NOMO-1 treated with DMSO at 0.1 percent for 48 hours (cell line): ENCODE measurements around the gene MATCAP1.

Experiments
- DNase-seq: peaks from one replicate; lab custom pipeline; 2025; ENCODE audit not compliant: unreplicated experiment; lab: John Stamatoyannopoulos, UW

MATCAP1 gene

GRCh38 chr16:67174706-67175231 is 9.0 kb downstream of the MATCAP1 start:
- no peak for DNase-seq

- peak; percentile 67 for DNase-seq
These were observed 9.7 kb downstream of the MATCAP1 start for GRCh38 chr16:67173808-67174705.

- DNase-seq: no peak
These were observed 10.4 kb downstream of the MATCAP1 start for GRCh38 chr16:67173323-67173722.

- DNase-seq: no peak
These were observed 12.7 kb downstream of the MATCAP1 start for GRCh38 chr16:67170949-67171649.

- DNase-seq: no peak
These were observed 13.4 kb downstream of the MATCAP1 start, which contains the start of gene NOL3 for GRCh38 chr16:67170168-67170948. TSS of gene NOL3 (plus strand) at chr16:67170538.

GRCh38 chr16:67169642-67170167 is 14.1 kb downstream of the MATCAP1 start:
- DNase-seq: no peak

- no peak for DNase-seq
These were observed 14.7 kb downstream of the MATCAP1 start for GRCh38 chr16:67169011-67169451.

- DNase-seq: no peak
These were observed 16.2 kb downstream of the MATCAP1 start for GRCh38 chr16:67167588-67167987.

GRCh38 chr16:67166598-67167168 is 17.1 kb downstream of the MATCAP1 start:
- no peak for DNase-seq

GRCh38 chr16:67166110-67166547 is 17.6 kb downstream of the MATCAP1 start:
- no peak for DNase-seq

- no peak for DNase-seq
These were observed 18.4 kb downstream of the MATCAP1 start for GRCh38 chr16:67165121-67166078.

GRCh38 chr16:67164599-67165061 is 19.1 kb downstream of the MATCAP1 start, which contains the start of gene HSF4:
TSS of gene HSF4 (plus strand) at chr16:67164745. CDS start at chr16:67164812, 67 bp downstream.
- no peak for DNase-seq

GRCh38 chr16:67163999-67164558 is 19.7 kb downstream of the MATCAP1 start:
- DNase-seq: no peak

- DNase-seq: no peak
These were observed 20.4 kb downstream of the MATCAP1 start for GRCh38 chr16:67163164-67163998.

- no peak for DNase-seq
These were observed 21.1 kb downstream of the MATCAP1 start for GRCh38 chr16:67162506-67163163.

GRCh38 chr16:67161595-67162058 is 22.1 kb downstream of the MATCAP1 start:
- DNase-seq: no peak
